ENCODE measurements around the gene BAHCC1. TPM values are rescaled to one million over a fixed set of nuclear protein-coding genes. Genes with fewer than 3 reads are reported as not detected.

BAHCC1 gene
- total RNA-seq, 1 donor = 6.5 TPM

DNA sequence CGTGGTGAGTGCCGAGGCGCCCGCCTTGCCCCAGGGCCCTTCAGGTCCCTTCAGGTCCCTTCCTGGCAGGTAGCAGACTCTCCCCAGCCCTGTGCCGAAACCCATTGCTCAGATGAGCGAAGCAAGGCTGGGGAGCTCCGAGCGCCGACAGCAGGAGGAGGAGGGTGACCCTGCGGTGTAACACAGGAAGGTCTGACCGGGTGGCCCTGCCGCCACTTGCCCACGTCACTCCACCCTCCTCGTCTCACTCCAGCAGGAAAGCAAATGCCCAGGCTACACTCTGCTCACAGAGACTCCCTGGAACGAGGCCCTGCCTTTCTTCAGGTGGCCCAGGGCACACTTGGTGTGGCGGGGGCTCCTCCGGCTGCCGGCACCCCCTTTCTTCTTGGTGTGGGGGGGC is 60.1 kb downstream of the BAHCC1 start:
- no peak for DNase-seq (ENCODE audit: low read depth)
- H3K4me3 ChIP-seq (ENCODE audit: low read depth, low read length) = no peak overlapping the region
- TF ChIP-seq, protein P1, sequence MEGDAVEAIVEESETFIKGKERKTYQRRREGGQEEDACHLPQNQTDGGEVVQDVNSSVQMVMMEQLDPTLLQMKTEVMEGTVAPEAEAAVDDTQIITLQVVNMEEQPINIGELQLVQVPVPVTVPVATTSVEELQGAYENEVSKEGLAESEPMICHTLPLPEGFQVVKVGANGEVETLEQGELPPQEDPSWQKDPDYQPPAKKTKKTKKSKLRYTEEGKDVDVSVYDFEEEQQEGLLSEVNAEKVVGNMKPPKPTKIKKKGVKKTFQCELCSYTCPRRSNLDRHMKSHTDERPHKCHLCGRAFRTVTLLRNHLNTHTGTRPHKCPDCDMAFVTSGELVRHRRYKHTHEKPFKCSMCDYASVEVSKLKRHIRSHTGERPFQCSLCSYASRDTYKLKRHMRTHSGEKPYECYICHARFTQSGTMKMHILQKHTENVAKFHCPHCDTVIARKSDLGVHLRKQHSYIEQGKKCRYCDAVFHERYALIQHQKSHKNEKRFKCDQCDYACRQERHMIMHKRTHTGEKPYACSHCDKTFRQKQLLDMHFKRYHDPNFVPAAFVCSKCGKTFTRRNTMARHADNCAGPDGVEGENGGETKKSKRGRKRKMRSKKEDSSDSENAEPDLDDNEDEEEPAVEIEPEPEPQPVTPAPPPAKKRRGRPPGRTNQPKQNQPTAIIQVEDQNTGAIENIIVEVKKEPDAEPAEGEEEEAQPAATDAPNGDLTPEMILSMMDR (IDR thresholded peaks at IDR 0.05; ENCODE audit: insufficient read depth, low read depth, low read length) = no peak

DNA sequence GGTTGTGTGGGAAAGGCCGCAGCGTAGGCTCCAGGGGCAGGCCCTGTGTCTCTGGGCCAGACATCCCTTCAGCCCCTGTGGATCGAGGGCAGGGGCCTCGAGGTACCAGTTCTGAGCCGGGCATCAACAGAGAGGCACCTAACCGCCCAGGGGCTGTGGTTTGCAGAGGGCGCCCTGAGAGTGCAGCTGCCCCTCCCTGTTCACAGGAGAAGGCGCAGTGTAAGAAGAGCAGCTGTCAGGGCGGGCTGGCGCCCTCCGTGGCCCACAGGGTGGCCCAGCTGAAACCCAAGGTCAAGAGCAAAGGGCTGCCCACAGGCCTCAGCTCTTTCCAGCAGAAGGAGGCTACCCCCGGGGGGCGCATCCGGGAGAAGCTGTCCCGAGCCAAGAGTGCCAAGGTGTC is 60.8 kb downstream of the BAHCC1 start:
- no peak for DNase-seq (ENCODE audit: low read depth)
- TF ChIP-seq, protein P1 (IDR thresholded peaks at IDR 0.05; ENCODE audit: insufficient read depth, low read depth, low read length) = no peak
- H3K4me3 ChIP-seq (ENCODE audit: low read depth, low read length) = no peak overlapping the region

DNA sequence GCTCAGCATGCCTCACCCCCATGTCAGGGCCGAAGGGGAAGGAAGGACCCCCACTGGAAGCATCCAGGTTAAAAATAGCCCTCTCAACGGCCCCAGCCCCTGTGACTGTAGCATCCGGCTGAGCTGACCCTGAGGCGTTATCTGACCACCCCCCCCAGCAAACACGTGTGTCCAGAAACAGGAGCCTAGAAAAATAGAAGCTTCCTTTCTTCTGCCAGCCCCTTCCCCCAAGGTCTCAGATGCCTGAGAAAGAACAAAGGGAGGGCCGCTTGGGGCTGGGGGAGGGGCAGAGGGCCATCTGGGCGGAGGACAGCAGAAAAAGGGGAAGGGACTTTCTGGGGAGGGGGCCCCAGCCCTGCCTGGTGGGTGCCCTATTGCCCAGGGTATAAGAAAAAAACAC is 61.5 kb downstream of the BAHCC1 start:
- DNase-seq (ENCODE audit: low read depth) = no peak
- H3K4me3 ChIP-seq (ENCODE audit: low read depth, low read length) = no peak overlapping the region
- TF ChIP-seq, protein P1 (IDR thresholded peaks at IDR 0.05; ENCODE audit: insufficient read depth, low read depth, low read length) = no peak

DNA sequence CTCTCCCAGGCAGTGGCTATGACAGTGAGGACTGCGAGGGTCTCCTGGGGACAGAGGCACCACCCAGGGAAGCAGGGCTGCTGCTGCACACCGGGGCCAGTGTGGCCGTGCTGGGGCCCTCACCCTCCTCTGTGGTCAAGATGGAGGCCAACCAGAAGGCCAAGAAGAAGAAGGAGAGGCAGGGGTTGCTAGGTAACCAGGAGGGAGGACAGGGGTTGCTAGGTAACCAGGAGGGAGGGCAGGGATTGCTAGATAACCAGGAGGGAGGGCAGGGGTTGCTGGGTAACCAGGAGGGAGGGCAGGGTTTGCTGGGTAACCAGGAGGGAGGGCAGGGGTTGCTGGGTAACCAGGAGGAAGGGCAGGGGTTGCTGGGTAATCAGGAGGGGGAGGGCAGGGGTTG is 62.1 kb downstream of the BAHCC1 start:
- no peak overlapping the region for H3K4me3 ChIP-seq (ENCODE audit: low read depth, low read length)
- TF ChIP-seq, protein P1 (IDR thresholded peaks at IDR 0.05; ENCODE audit: insufficient read depth, low read depth, low read length) = no peak
- no peak for DNase-seq (ENCODE audit: low read depth)

DNA sequence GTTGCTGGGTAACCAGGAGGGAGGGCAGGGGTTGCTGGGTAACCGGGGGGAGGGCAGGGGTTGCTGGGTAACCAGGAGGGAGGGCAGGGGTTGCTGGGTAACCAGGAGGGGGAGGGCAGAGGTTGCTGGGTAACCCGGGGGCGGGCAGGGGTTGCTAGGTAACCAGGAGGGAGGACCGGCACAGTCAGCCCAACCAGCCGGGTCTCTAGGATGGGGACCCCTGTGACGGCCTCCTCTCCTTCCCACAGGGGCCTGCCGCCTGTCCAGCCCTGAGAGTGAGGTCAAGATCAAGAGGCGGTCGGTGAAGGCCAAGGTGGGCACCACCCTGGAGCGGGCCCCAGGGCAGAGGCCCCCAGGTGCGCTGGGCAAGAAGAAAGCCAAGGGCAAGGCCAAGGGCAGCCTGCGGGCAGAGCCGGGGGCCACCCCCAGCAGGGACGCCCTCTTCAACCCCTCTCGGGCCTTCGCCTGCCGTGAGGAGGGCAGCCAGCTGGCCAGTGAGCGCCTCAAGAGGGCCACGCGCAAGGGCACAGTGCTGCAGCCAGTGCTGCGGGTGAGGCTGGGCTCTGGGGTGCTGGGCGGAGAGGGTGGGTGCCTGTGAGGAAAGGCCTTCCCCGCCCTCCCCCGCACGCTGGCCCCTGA is 62.8 kb downstream of the BAHCC1 start:
- H3K4me3 ChIP-seq (ENCODE audit: low read depth, low read length) = no peak overlapping the region
- TF ChIP-seq, protein P1 (IDR thresholded peaks at IDR 0.05; ENCODE audit: insufficient read depth, low read depth, low read length) = no peak
- no peak for DNase-seq (ENCODE audit: low read depth)

DNA sequence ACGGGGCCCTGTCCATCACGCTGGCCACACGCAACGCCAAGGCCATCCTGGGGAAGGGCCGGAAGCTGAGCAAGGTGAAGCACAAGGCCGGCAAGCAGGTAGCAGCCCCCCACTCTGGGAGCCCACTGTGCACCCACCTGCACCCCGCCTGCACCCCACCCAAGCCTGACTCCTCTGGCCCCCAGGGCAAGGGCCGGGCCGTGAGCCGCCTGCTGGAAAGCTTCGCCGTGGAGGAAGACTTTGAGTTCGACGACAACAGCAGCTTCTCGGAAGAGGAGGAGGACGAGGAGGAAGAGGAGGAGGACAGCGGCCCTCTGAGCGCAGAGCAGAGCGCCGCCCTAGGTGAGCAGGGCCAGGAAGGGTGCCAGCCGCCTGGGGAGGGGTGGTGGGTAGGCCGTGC is 63.4 kb downstream of the BAHCC1 start:
- DNase-seq (ENCODE audit: low read depth) = no peak
- TF ChIP-seq, protein P1 (IDR thresholded peaks at IDR 0.05; ENCODE audit: insufficient read depth, low read depth, low read length) = no peak
- no peak overlapping the region for H3K4me3 ChIP-seq (ENCODE audit: low read depth, low read length)

DNA sequence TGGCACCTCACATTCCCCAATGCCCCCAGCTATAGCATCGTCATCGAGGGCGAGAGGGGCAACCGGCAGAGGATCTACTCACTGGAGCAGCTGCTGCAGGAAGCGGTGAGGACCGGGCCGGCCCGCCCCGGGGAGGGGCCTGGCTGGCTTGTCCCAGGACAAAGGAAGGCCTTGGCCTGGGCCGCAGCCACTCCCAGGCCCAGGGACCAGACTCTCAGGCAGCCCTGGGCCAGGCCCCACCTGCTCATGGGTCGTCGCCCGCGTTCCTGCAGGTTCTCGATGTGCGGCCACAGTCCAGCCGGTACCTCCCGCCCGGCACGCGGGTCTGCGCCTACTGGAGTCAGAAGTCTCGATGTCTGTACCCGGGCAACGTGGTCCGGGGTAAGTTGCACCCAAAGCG is 64.0 kb downstream of the BAHCC1 start:
- no peak overlapping the region for H3K4me3 ChIP-seq (ENCODE audit: low read depth, low read length)
- TF ChIP-seq, protein P1 (IDR thresholded peaks at IDR 0.05; ENCODE audit: insufficient read depth, low read depth, low read length) = no peak
- no peak for DNase-seq (ENCODE audit: low read depth)
